Thoracic aorta (tissue), 2 donors: ENCODE measurements around the gene FAM131B. TPM values are rescaled to one million over a fixed set of nuclear protein-coding genes. Genes with fewer than 3 reads are reported as not detected.
"Not testable (repeated sequence)": the region's sequence is repeated elsewhere in the genome, so short reads cannot be mapped to it uniquely, and the experiment has no call there.

Experiments used
- ATAC-seq: fragments of 150-250 bp; one replicate; pipeline ENCODE4 v1.8.0; 2017; ENCODE audit warnings: low read depth; ENCODE audit not compliant: insufficient number of reproducible peaks, low FRiP score
- DNase-seq: peaks from one replicate; pipeline ENCODE4 v3.0.0-alpha.2; 2020; ENCODE audit warnings: low spot score
- H3K27ac ChIP-seq, 2 donors: fragments of 200-600 bp; sonication (generic); 1 replicate in 1 of 2; 2 replicates in 1 of 2; pipeline ENCODE4 v1.5.1; 2016; ENCODE audit warnings: mild to moderate bottlenecking in 2 of 2, moderate library complexity in 2 of 2
- H3K27me3 ChIP-seq: fragments of 200-600 bp; sonication (generic); replicated peaks from 2 replicates; pipeline ENCODE4 v1.6.0; 2016; ENCODE audit warnings: mild to moderate bottlenecking; ENCODE audit not compliant: insufficient read depth
- H3K36me3 ChIP-seq: fragments of 200-600 bp; sonication (generic); one replicate; pipeline ENCODE4 v1.5.1; 2016
- H3K4me1 ChIP-seq, 2 donors: fragments of 200-600 bp; sonication (generic); 1 replicate in 1 of 2; 2 replicates in 1 of 2; pipeline versions ENCODE4 v1.5.1 to v1.6.0; 2016; ENCODE audit warnings: low read depth in 2 of 2, mild to moderate bottlenecking in 1 of 2; ENCODE audit not compliant: control insufficient read depth in 1 of 2
- H3K4me3 ChIP-seq: fragments of 200-600 bp; sonication (generic); 2 replicates; pipeline ENCODE4 v1.5.1; 2016; ENCODE audit warnings: mild to moderate bottlenecking
- H3K9me3 ChIP-seq: fragments of 200-600 bp; sonication (generic); 2 replicates; pipeline ENCODE4 v1.5.1; 2016
- CTCF ChIP-seq: fragments of 200-600 bp; sonication (generic); IDR thresholded peaks from one replicate; pipeline ENCODE4 v1.5.1; 2019; ENCODE audit warnings: antibody characterized with exemption
- total RNA-seq, 2 donors: library from RNA; depleted of rRNA; stranded (reverse); fragments of >200 nt; gene quantifications; one replicate each; pipeline versions ENCODE4 v1.1.0 to v1.2.3, GENCODE V29; 2016

FAM131B gene
- total RNA-seq, 2 donors from 2014 or later: 2.3 to 3.3 TPM

- TF ChIP-seq CTCF: no peak
- H3K27me3 ChIP-seq: no peaks in the 10 kb centered on the region
- DNase-seq (no peak), ATAC-seq (no peak)
- H3K4me1 ChIP-seq: peaks cover 38 to 75% of the 10 kb centered on the region in 2 donors
- peak overlapping the region; percentile 98 to 100 for H3K27ac ChIP-seq
- H3K9me3 ChIP-seq: no peaks in the 10 kb centered on the region
- peaks cover 17% of the 10 kb centered on the region for H3K36me3 ChIP-seq
- H3K4me3 ChIP-seq: no peak overlapping the region
Measured at GRCh38 chr7:143393267-143394041, 30.9 kb upstream of the FAM131B start.

GRCh38 chr7:143392875-143393266 lies 30.4 kb upstream of the FAM131B start:
- ATAC-seq (no peak), DNase-seq (no peak)
- Histone ChIP-seq H3K9me3 (no peaks in the 10 kb centered on the region), H3K27me3 (no peaks in the 10 kb centered on the region), H3K27ac (peak overlapping the region; percentile 98 to 100), H3K4me3 (no peak overlapping the region), H3K4me1 (peaks cover 38 to 81% of the 10 kb centered on the region in 2 donors), H3K36me3 (peaks cover 17% of the 10 kb centered on the region)
- TF ChIP-seq CTCF: no peak

GRCh38 chr7:143392427-143392826 lies 29.9 kb upstream of the FAM131B start:
- not testable (repeated sequence) for H3K9me3 ChIP-seq, ATAC-seq, H3K4me3 ChIP-seq, DNase-seq, H3K27me3 ChIP-seq
- peak overlapping the region; percentile 98 to 100 for H3K27ac ChIP-seq
- H3K4me1 ChIP-seq: peaks cover 40 to 85% of the 10 kb centered on the region in 2 donors
- peaks cover 18% of the 10 kb centered on the region for H3K36me3 ChIP-seq

- DNase-seq (peak; percentile 75), ATAC-seq (peak; percentile 62)
- Histone ChIP-seq H3K27ac (peak overlapping the region; percentile 98 to 100), H3K4me1 (peaks cover 46 to 92% of the 10 kb centered on the region in 2 donors), H3K9me3 (no peaks in the 10 kb centered on the region), H3K36me3 (peaks cover 21% of the 10 kb centered on the region), H3K27me3 (no peaks in the 10 kb centered on the region), H3K4me3 (peak overlapping the region; percentile 56)
- no peak for TF ChIP-seq CTCF
Measured at GRCh38 chr7:143391462-143392404, 29.2 kb upstream of the FAM131B start.

GRCh38 chr7:143390773-143391317 lies 28.3 kb upstream of the FAM131B start:
- no peak for DNase-seq
- TF ChIP-seq CTCF: no peak

More at GRCh38 chr7:143390773-143391317, 28.3 kb upstream of the FAM131B start:
- ATAC-seq: no peak
- Histone ChIP-seq H3K4me1 (peaks cover 47 to 95% of the 10 kb centered on the region in 2 donors), H3K27ac (peak overlapping the region; percentile 98 to 100), H3K27me3 (no peaks in the 10 kb centered on the region), H3K9me3 (no peaks in the 10 kb centered on the region), H3K36me3 (peaks cover 21% of the 10 kb centered on the region), H3K4me3 (peak overlapping the region; percentile 56)
